ENCODE data around the gene KRT4.

The KRT4 gene

DNA sequence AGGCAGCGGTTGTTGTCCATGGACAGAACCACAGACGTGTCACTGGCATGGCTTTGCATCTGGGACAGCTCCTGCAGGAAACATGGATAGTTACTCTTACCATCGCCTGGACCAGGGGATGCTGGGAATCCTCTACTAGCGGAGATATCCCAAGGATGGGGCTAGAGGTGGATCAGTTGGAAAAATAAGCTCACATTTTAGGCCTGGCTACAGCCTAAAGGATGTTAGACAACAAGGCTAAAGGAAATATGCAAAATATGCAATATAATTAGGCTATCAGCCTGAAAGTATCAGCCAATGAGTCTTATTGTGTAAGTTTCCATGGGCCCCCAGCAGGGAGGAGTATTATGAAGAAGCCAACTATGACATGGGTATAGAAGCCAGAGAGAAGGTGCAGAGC is 41.7 kb downstream of the KRT4 start:
- Histone ChIP-seq H3K27me3 (ENCODE audit: control insufficient read depth in 1 of 2, insufficient read depth in 2 of 2, low read length in 2 of 2) (no peaks in the 10 kb centered on the region), H3K27ac (ENCODE audit: low read depth, low read length) (no peak overlapping the region), H3K9ac (ENCODE audit: low read length) (no peak overlapping the region), H3K9me3 (ENCODE audit: low read length) (no peaks in the 10 kb centered on the region), H3K4me1 (ENCODE audit: insufficient read depth, low read length) (no peaks in the 10 kb centered on the region), H3K4me3 (ENCODE audit: low read depth in 1 of 2, low read length in 2 of 2) (no peak overlapping the region), H3K36me3 (ENCODE audit: insufficient read depth, low read length) (no peaks in the 10 kb centered on the region)

DNA sequence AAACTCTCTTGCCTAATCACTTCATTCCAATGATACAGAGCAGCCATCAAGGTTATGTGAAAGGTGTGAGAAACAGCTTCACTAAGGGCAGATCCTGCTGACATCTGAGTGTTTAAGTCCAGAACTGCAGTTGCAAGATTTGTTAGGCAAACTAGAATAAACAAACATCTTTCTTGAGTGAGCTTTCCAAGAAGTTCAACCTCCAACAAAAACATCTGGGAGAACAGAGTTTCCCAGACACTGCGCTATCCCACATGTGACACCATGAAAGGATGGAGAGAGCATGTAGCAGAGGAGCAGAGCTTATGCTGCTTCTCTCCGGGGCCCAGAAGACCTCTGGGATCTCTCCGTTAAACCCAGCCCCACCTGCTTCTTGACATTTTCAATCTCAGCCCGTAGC is 42.4 kb downstream of the KRT4 start:
- Histone ChIP-seq H3K4me3 (ENCODE audit: low read depth in 1 of 2, low read length in 2 of 2) (no peak overlapping the region), H3K9me3 (ENCODE audit: low read length) (no peaks in the 10 kb centered on the region), H3K4me1 (ENCODE audit: insufficient read depth, low read length) (no peaks in the 10 kb centered on the region), H3K27ac (ENCODE audit: low read depth, low read length) (no peak overlapping the region), H3K36me3 (ENCODE audit: insufficient read depth, low read length) (no peaks in the 10 kb centered on the region), H3K27me3 (ENCODE audit: control insufficient read depth in 1 of 2, insufficient read depth in 2 of 2, low read length in 2 of 2) (no peaks in the 10 kb centered on the region), H3K9ac (ENCODE audit: low read length) (no peak overlapping the region)

DNA sequence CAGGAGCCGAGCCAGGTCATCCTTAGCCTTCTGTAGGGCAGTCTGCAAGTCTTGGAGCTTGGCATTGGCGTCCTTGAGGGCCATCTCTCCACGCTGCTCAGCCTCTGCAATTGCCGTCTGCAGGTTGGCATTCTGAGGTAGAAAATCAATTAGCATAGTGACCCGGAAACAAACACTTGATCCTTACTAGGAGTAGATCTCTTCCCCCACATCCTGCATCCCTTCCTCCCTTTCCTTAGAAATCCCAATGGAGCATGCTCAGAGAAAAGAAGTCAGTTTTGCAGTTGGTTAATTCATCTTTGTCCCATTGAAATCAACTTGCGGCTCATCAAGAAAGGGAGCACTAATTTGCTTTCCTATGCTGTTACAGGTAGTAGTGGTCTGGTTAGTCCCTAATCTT is 42.8 kb downstream of the KRT4 start:
- Histone ChIP-seq H3K9ac (ENCODE audit: low read length) (no peak overlapping the region), H3K4me1 (ENCODE audit: insufficient read depth, low read length) (no peaks in the 10 kb centered on the region), H3K9me3 (ENCODE audit: low read length) (no peaks in the 10 kb centered on the region), H3K27me3 (ENCODE audit: control insufficient read depth in 1 of 2, insufficient read depth in 2 of 2, low read length in 2 of 2) (no peaks in the 10 kb centered on the region), H3K4me3 (ENCODE audit: low read depth in 1 of 2, low read length in 2 of 2) (no peak overlapping the region), H3K27ac (ENCODE audit: low read depth, low read length) (no peak overlapping the region), H3K36me3 (ENCODE audit: insufficient read depth, low read length) (no peaks in the 10 kb centered on the region)

DNA sequence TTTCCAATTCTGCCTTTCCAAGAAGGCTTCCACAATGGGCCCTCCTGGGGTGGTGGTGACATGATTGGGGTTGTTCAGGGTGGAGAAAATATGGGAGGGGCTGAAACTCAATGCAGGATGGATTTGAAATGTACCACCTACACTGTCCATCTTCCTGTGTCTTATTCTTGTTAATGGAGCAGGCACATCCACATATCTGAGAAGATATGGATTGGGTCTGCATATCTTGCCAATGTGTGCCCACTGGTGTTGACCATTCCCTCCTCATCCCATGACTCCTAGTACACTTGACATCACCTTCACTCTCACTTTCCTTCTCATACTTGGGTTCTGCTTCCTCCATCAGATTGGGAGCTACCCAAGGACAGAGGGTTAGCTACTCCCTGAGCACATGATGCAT is 44.0 kb downstream of the KRT4 start:
- no peak overlapping the region for H3K9ac ChIP-seq (ENCODE audit: low read length)

DNA sequence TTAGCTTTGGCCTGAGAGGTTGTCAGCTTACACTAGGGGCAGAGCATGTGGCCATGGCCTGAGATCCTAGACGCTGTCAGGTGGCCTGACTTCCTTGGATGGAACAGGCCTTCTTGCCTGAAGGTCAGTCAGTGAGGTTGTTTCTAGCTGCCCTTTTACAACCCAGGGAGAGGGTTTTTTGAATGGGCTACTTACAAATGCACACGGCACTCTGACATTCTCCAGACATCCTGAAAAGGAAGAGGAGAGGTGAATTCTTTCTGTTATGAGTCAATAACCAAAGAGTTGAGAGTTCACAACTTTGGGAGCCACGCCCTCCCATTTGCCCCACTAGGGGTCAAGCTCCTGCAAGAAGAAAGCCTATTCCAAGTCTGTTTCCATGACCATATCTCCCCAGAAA is 44.6 kb downstream of the KRT4 start:
- Histone ChIP-seq H3K4me3 (ENCODE audit: low read depth in 1 of 2, low read length in 2 of 2) (no peak overlapping the region), H3K9me3 (ENCODE audit: low read length) (no peaks in the 10 kb centered on the region), H3K4me1 (ENCODE audit: insufficient read depth, low read length) (no peaks in the 10 kb centered on the region), H3K9ac (ENCODE audit: low read length) (no peak overlapping the region), H3K27me3 (ENCODE audit: control insufficient read depth in 1 of 2, insufficient read depth in 2 of 2, low read length in 2 of 2) (no peaks in the 10 kb centered on the region), H3K36me3 (ENCODE audit: insufficient read depth, low read length) (no peaks in the 10 kb centered on the region), H3K27ac (ENCODE audit: low read depth, low read length) (no peak overlapping the region)

More for the DNA sequence above, 44.0 kb downstream of the KRT4 start:
- Histone ChIP-seq H3K4me1 (ENCODE audit: insufficient read depth, low read length) (no peaks in the 10 kb centered on the region), H3K9me3 (ENCODE audit: low read length) (no peaks in the 10 kb centered on the region), H3K4me3 (ENCODE audit: low read depth in 1 of 2, low read length in 2 of 2) (no peak overlapping the region), H3K27me3 (ENCODE audit: control insufficient read depth in 1 of 2, insufficient read depth in 2 of 2, low read length in 2 of 2) (no peaks in the 10 kb centered on the region), H3K36me3 (ENCODE audit: insufficient read depth, low read length) (no peaks in the 10 kb centered on the region), H3K27ac (ENCODE audit: low read depth, low read length) (no peak overlapping the region)

DNA sequence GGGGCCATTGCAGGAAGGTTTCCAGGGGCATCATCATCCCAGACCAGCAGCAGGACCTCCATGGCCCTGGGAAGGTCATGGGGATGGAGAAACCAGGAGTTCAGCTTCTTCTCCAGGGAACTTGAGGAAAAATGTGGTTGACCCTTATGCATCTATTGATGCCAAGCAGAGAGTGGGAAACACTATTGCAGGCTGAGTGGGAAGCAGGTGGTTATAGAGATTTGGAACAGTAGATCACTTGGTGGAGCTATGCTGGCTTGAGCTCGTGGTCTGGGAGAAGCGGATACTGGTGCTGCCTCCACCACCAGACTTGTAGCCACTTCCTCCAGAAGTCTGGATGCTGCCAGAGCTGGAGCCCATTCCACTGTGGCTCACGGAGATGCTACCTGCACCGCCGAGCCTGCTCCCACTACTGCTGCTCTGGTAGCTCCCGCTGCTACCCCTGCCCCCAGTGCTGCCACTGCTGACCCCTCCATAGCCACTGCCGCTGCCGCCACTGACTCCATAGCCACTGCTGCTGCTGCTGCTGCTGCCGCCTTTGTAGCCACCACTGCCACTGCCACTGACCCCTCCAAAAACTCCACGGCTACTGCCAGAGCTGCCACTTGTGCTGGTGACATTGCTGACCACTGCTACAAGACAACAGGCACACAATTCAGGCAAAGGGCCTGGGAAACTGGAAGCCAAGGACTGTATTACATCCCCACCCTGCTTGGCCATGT is 45.3 kb downstream of the KRT4 start:
- H3K27ac ChIP-seq (ENCODE audit: low read depth, low read length): no peak overlapping the region
- H3K4me1 ChIP-seq (ENCODE audit: insufficient read depth, low read length): no peaks in the 10 kb centered on the region
- H3K36me3 ChIP-seq (ENCODE audit: insufficient read depth, low read length): no peaks in the 10 kb centered on the region
- H3K4me3 ChIP-seq (ENCODE audit: low read depth in 1 of 2, low read length in 2 of 2): no peak overlapping the region
- H3K27me3 ChIP-seq (ENCODE audit: control insufficient read depth in 1 of 2, insufficient read depth in 2 of 2, low read length in 2 of 2): no peaks in the 10 kb centered on the region
- H3K9ac ChIP-seq (ENCODE audit: low read length): no peak overlapping the region
- H3K9me3 ChIP-seq (ENCODE audit: low read length): no peaks in the 10 kb centered on the region

DNA sequence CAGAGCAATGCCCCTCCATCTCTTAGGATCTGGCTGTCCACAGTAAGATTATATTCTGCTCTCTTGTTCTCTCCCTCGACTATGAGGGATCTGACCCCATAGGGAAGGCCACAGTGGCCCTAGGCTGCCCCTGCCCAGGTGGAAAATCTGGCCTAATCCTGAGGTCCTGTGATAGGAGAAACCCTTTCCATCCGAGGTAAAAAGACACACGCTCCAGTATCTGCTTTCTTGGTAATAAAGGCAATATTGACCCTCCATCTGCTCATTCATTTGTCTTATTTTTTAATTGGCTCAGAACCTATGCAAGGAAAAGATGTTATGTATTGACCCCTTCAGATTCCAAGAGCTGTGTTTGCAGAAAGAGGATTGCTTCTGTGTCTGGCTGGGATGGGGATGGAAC is 46.5 kb downstream of the KRT4 start:
- H3K9ac ChIP-seq (ENCODE audit: low read length): no peak overlapping the region
- no peaks in the 10 kb centered on the region for H3K36me3 ChIP-seq (ENCODE audit: insufficient read depth, low read length)
- H3K9me3 ChIP-seq (ENCODE audit: low read length): no peaks in the 10 kb centered on the region
- H3K4me3 ChIP-seq (ENCODE audit: low read depth in 1 of 2, low read length in 2 of 2): no peak overlapping the region
- H3K4me1 ChIP-seq (ENCODE audit: insufficient read depth, low read length): no peaks in the 10 kb centered on the region
- H3K27ac ChIP-seq (ENCODE audit: low read depth, low read length): no peak overlapping the region
- no peaks in the 10 kb centered on the region for H3K27me3 ChIP-seq (ENCODE audit: control insufficient read depth in 1 of 2, insufficient read depth in 2 of 2, low read length in 2 of 2)

DNA sequence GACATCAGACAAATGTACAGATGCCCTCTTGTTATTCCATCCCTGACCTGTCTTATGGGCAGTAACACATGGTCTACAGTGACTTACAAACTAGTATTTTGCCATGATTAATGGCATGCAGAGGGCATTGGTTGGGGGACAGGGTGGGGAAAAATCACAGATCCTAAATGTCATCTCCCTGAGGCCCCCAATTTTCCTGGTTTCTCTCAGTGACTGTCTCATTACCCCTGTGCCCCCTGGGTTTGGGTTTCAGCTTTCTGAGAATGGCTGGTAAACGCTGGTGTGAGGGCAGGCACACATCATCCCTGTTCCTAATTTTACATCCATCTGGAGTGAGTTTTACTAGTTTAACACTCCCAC is 46.9 kb downstream of the KRT4 start:
- Histone ChIP-seq H3K4me1 (ENCODE audit: insufficient read depth, low read length) (no peaks in the 10 kb centered on the region), H3K27me3 (ENCODE audit: control insufficient read depth in 1 of 2, insufficient read depth in 2 of 2, low read length in 2 of 2) (no peaks in the 10 kb centered on the region), H3K9me3 (ENCODE audit: low read length) (no peaks in the 10 kb centered on the region), H3K4me3 (ENCODE audit: low read depth in 1 of 2, low read length in 2 of 2) (no peak overlapping the region), H3K27ac (ENCODE audit: low read depth, low read length) (no peak overlapping the region), H3K36me3 (ENCODE audit: insufficient read depth, low read length) (no peaks in the 10 kb centered on the region), H3K9ac (ENCODE audit: low read length) (no peak overlapping the region)

DNA sequence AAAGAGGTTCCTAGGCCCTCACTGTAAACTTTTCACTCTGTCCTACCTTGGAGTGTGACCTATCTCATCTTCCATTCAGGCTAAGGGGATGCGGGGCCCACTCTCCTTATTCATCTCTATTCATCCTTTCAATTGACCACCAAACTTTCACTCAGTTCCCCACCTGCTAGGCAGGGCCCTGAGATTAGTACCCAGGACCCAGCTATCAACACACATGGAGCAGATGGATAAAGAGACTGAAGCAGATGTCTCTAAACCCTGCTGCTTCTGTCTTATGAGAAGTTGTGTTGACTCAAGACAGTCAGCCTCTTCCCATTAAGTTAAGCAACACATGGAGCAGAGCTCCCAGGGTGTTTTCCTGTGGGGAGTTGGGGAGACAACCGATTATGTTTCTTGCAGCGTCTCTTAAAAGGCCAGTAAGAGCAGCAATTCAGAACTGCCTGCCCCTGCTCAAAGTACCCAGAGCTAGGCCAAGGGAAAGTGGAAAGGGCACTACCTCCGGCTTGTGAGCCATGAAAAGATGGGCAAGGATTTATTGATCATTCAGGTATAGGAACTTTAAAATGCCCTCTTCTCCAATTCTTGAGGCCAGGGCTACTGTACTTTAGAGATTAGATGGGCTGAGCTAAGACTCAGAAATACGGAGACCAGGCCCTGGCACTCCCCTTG is 47.4 kb downstream of the KRT4 start:
- Histone ChIP-seq H3K36me3 (ENCODE audit: insufficient read depth, low read length) (no peaks in the 10 kb centered on the region), H3K27me3 (ENCODE audit: control insufficient read depth in 1 of 2, insufficient read depth in 2 of 2, low read length in 2 of 2) (no peaks in the 10 kb centered on the region), H3K27ac (ENCODE audit: low read depth, low read length) (no peak overlapping the region), H3K9me3 (ENCODE audit: low read length) (no peaks in the 10 kb centered on the region), H3K4me3 (ENCODE audit: low read depth in 1 of 2, low read length in 2 of 2) (no peak overlapping the region), H3K4me1 (ENCODE audit: insufficient read depth, low read length) (no peaks in the 10 kb centered on the region), H3K9ac (ENCODE audit: low read length) (no peak overlapping the region)

DNA sequence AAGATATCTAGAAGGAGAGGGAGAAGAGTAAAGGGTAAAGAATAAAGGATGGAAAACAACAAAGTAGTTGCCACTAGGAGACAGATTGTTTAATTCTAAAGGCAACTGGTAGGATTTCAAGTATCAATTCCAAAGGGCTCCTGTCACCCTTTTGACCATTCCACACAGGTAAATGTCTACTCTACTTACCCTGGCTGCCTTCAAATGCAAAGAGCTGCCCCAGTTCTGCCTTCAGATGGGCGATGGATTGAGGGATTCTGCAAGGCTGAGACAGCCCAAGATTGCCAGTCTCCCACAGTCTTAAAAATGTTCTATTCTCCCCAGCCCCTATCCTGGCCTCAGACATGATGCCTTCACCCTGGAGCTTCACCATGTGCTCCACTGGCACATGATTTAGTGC is 48.2 kb downstream of the KRT4 start:
- H3K4me3 ChIP-seq (ENCODE audit: low read depth in 1 of 2, low read length in 2 of 2): no peak overlapping the region
- no peaks in the 10 kb centered on the region for H3K27me3 ChIP-seq (ENCODE audit: control insufficient read depth in 1 of 2, insufficient read depth in 2 of 2, low read length in 2 of 2)
- H3K4me1 ChIP-seq (ENCODE audit: insufficient read depth, low read length): no peaks in the 10 kb centered on the region
- no peaks in the 10 kb centered on the region for H3K9me3 ChIP-seq (ENCODE audit: low read length)
- no peak overlapping the region for H3K9ac ChIP-seq (ENCODE audit: low read length)
- no peak overlapping the region for H3K27ac ChIP-seq (ENCODE audit: low read depth, low read length)
- H3K36me3 ChIP-seq (ENCODE audit: insufficient read depth, low read length): no peaks in the 10 kb centered on the region

DNA sequence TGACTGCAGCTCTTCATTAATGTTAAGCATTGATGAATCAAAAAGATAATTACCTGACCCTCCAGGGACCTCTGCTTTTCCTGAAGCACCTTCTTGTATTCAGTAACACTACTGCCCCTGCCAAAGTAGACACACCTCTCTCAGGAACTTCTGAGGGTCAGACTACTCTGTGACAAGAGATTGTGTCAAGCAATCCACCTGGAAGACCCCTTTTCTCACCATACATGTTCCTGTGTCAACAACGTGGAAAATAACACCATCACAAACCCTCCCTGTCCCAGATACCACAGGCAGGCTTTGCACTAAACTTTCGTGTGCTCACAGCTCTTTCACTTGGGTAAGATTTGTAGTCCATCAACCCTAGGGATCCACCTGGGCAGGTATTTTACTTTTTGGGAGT is 49.9 kb downstream of the KRT4 start:
- no peaks in the 10 kb centered on the region for H3K4me1 ChIP-seq (ENCODE audit: insufficient read depth, low read length)
- H3K4me3 ChIP-seq (ENCODE audit: low read depth in 1 of 2, low read length in 2 of 2): no peak overlapping the region
- no peak overlapping the region for H3K27ac ChIP-seq (ENCODE audit: low read depth, low read length)
- no peaks in the 10 kb centered on the region for H3K27me3 ChIP-seq (ENCODE audit: control insufficient read depth in 1 of 2, insufficient read depth in 2 of 2, low read length in 2 of 2)
- peaks cover 5% of the 10 kb centered on the region for H3K9me3 ChIP-seq (ENCODE audit: low read length)
- no peak overlapping the region for H3K9ac ChIP-seq (ENCODE audit: low read length)
- no peaks in the 10 kb centered on the region for H3K36me3 ChIP-seq (ENCODE audit: insufficient read depth, low read length)

DNA sequence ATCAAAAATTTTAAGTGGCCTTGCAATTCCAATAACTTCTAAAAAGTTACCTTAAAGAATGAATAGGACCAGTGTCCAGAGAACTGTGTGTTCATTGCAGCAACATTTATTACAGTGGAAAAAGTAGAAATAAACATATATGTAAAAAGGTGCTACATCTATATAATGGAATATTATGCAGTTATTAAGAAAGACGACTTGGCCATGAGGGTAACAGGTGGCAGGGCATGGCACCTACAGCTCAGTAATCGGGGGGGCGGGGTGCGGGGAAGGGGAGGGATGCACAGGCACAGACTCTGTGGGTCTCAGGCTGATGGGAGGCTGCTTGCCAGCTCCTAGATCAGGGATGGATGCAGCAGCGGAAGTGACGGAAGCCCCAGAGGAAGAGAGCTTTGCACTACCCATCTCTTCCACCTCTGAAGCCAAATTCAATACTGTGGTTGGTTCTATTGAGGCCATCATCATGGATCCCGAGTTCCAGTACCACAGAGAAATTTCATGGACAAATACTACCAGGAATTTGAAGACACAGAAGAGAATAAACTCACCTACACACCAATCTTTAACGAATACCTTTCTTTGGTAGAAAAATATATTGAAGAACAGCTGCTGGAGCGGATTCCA is 50.8 kb downstream of the KRT4 start:
- no peak overlapping the region for H3K4me3 ChIP-seq (ENCODE audit: low read depth in 1 of 2, low read length in 2 of 2)
- H3K9me3 ChIP-seq (ENCODE audit: low read length): peaks cover 5% of the 10 kb centered on the region
- no peaks in the 10 kb centered on the region for H3K4me1 ChIP-seq (ENCODE audit: insufficient read depth, low read length)
- H3K36me3 ChIP-seq (ENCODE audit: insufficient read depth, low read length): no peaks in the 10 kb centered on the region
- no peak overlapping the region for H3K27ac ChIP-seq (ENCODE audit: low read depth, low read length)
- no peak overlapping the region for H3K9ac ChIP-seq (ENCODE audit: low read length)
- no peaks in the 10 kb centered on the region for H3K27me3 ChIP-seq (ENCODE audit: control insufficient read depth in 1 of 2, insufficient read depth in 2 of 2, low read length in 2 of 2)

Data from muscle layer of colon (tissue), 2 donors.